Activated naive CD4-positive, alpha-beta T cell (primary cell): ENCODE measurements around the gene PSMD6.
A peak's percentile ranks its signal among the peaks of the same experiment; 100 is the strongest.

Source experiments
- DNase-seq, 4 experiments: peaks; one replicate each; lab custom pipeline; 2025; lab: John Stamatoyannopoulos, UW

The PSMD6 gene

GRCh38 chr3:64023187-64023860 lies at the start of gene PSMD6:
Gene PSMD6, minus strand, starts transcription at chr3:64023494. Its CDS starts 75 bp downstream, at chr3:64023419.
- peak; percentile 92 to 97 (median 93) for DNase-seq

- no peak for DNase-seq
Measured at GRCh38 chr3:64072126-64072525, 48.8 kb upstream of the PSMD6 start.

- no peak for DNase-seq
Measured at GRCh38 chr3:64070704-64071103, 47.4 kb upstream of the PSMD6 start.

GRCh38 chr3:64067506-64068346 lies 44.4 kb upstream of the PSMD6 start:
- DNase-seq: no peak

GRCh38 chr3:64064804-64065203 lies 41.5 kb upstream of the PSMD6 start:
- DNase-seq: no peak

- no peak for DNase-seq
Measured at GRCh38 chr3:64063983-64064438, 40.7 kb upstream of the PSMD6 start.

GRCh38 chr3:64063207-64063982 lies 40.1 kb upstream of the PSMD6 start:
- no peak for DNase-seq

- no peak for DNase-seq
Measured at GRCh38 chr3:64061628-64062027, 38.3 kb upstream of the PSMD6 start.

- no peak for DNase-seq
Measured at GRCh38 chr3:64059484-64060175, 36.3 kb upstream of the PSMD6 start.

GRCh38 chr3:64058566-64058965 lies 35.3 kb upstream of the PSMD6 start:
- no peak for DNase-seq

GRCh38 chr3:64057231-64057630 lies 33.9 kb upstream of the PSMD6 start:
- DNase-seq: no peak

- DNase-seq: no peak
Measured at GRCh38 chr3:64056606-64057180, 33.4 kb upstream of the PSMD6 start.

- no peak for DNase-seq
Measured at GRCh38 chr3:64055076-64055475, 31.8 kb upstream of the PSMD6 start.

GRCh38 chr3:64054488-64054887 lies 31.2 kb upstream of the PSMD6 start:
- DNase-seq: no peak

GRCh38 chr3:64053581-64053980 lies 30.3 kb upstream of the PSMD6 start:
- DNase-seq: no peak

- no peak for DNase-seq
Measured at GRCh38 chr3:64053117-64053516, 29.8 kb upstream of the PSMD6 start.

- DNase-seq: no peak
Measured at GRCh38 chr3:64049832-64050231, 26.5 kb upstream of the PSMD6 start.

- no peak for DNase-seq
Measured at GRCh38 chr3:64049136-64049535, 25.8 kb upstream of the PSMD6 start.

- DNase-seq: no peak
Measured at GRCh38 chr3:64048631-64049061, 25.4 kb upstream of the PSMD6 start.

GRCh38 chr3:64047787-64048186 lies 24.5 kb upstream of the PSMD6 start:
- DNase-seq: no peak

GRCh38 chr3:64046996-64047594 lies 23.8 kb upstream of the PSMD6 start:
- no peak for DNase-seq
